ENCODE measurements around the gene LARGE1.

Gene LARGE1

GRCh38 chr22:33227791-33228190, 692.5 kb downstream of the LARGE1 start:
- DNase-seq (ENCODE audit: low spot score), result no peak

- DNase-seq (ENCODE audit: low spot score), result no peak
Measured at GRCh38 chr22:33224841-33225240, 695.4 kb downstream of the LARGE1 start.
